ENCODE results near the gene EEIG1.

DNA sequence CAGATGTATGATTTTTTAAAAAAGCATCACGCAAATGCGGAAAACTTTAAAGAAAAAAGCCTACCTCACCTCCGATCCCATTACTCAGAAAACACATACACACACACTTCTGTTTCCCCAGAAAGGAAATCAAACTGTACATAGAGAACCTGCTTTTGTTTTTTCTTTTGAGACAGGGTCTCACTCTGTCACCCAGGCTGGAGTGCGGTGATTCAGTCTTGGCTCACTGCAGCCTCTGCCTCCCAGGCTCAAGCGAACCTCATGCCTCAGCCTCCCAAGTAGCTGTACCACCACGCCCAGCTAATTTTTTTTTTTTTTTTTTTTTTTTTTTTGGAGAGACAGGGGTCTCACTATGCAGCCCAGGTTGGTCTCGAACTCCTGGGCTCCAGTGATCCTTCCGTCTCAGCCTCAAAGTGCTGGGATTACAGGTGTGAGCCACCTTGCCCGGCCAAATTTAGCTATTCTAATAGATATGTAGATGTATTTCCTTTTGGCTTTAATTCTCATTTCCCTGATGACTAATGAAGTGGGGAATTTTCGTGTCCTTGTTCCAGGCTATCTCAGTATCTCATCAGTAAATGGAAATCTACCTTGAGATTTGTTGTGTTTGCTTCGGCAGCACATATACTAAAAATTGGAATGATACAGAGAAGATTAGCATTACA, 25.7 kb upstream of the EEIG1 start:
- no peak for TF ChIP-seq ZNF670 (tag by site-specific recombination; IDR thresholded peaks at IDR 0.05; ENCODE audit: low read depth)
- TF ChIP-seq, protein P1, sequence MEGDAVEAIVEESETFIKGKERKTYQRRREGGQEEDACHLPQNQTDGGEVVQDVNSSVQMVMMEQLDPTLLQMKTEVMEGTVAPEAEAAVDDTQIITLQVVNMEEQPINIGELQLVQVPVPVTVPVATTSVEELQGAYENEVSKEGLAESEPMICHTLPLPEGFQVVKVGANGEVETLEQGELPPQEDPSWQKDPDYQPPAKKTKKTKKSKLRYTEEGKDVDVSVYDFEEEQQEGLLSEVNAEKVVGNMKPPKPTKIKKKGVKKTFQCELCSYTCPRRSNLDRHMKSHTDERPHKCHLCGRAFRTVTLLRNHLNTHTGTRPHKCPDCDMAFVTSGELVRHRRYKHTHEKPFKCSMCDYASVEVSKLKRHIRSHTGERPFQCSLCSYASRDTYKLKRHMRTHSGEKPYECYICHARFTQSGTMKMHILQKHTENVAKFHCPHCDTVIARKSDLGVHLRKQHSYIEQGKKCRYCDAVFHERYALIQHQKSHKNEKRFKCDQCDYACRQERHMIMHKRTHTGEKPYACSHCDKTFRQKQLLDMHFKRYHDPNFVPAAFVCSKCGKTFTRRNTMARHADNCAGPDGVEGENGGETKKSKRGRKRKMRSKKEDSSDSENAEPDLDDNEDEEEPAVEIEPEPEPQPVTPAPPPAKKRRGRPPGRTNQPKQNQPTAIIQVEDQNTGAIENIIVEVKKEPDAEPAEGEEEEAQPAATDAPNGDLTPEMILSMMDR (tag by site-specific recombination; IDR thresholded peaks at IDR 0.05) = no peak

Measured in HEK293 (cell line).